Fibroblast of skin of left biceps (primary cell): ENCODE data around the gene STAB2.
"Not testable (repeated sequence)": the region's sequence is repeated elsewhere in the genome, so short reads cannot be mapped to it uniquely, and the experiment has no call there.

Experiments used
- DNase-seq, 2 experiments: peaks; one replicate each; pipeline ENCODE4 v3.0.0-alpha.2; 2013; ENCODE audit warnings: low read depth in 2 of 2

The STAB2 gene

GRCh38 chr12:103806803-103807202 lies 219.7 kb downstream of the STAB2 start:
- no peak for DNase-seq

- DNase-seq: no peak
These were observed 220.6 kb downstream of the STAB2 start for GRCh38 chr12:103807561-103808238.

- DNase-seq: no peak
These were observed 221.3 kb downstream of the STAB2 start for GRCh38 chr12:103808239-103808880.

GRCh38 chr12:103809154-103809553 lies 222.1 kb downstream of the STAB2 start:
- DNase-seq: no peak

- DNase-seq: not testable (repeated sequence)
These were observed 222.6 kb downstream of the STAB2 start for GRCh38 chr12:103809639-103810038.

- no peak for DNase-seq
These were observed 223.0 kb downstream of the STAB2 start for GRCh38 chr12:103810111-103810510.

- DNase-seq: no peak
These were observed 224.7 kb downstream of the STAB2 start for GRCh38 chr12:103811791-103812190.

GRCh38 chr12:103812789-103813188 lies 225.7 kb downstream of the STAB2 start:
- DNase-seq: no peak

- DNase-seq: no peak
These were observed 226.4 kb downstream of the STAB2 start for GRCh38 chr12:103813426-103813825.

- DNase-seq: no peak
These were observed 226.9 kb downstream of the STAB2 start for GRCh38 chr12:103813949-103814348.

GRCh38 chr12:103814436-103814835 lies 227.4 kb downstream of the STAB2 start:
- DNase-seq: peak in 1 of 2 experiments; percentile 23
